B cell (primary cell): Measurements from ENCODE around the gene PDZRN4. TPM values are rescaled to one million over a fixed set of nuclear protein-coding genes. Genes with fewer than 3 reads are reported as not detected.

Experiments used
- ATAC-seq: fragments of 200-7000 bp; cut with Tn5 transposase; one replicate; pipeline ENCODE4 v1.10.0; 2021; ENCODE audit warnings: low read depth, mild to moderate bottlenecking, moderate number of reproducible peaks, moderate library complexity
- CTCF ChIA-PET: fragments of 350-600 bp; sonication (Branson Sonifier 250); formaldehyde crosslinking; loops from one replicate; lab custom pipeline; 2021; ENCODE audit warnings: antibody characterized with exemption, inconsistent platforms; lab: Charles Lee
- POLR2A ChIA-PET: fragments of 350-600 bp; sonication (Branson Sonifier 250); formaldehyde crosslinking; loops from one replicate; lab custom pipeline; 2021; ENCODE audit warnings: antibody characterized with exemption; lab: Charles Lee
- DNase-seq: peaks from one replicate; pipeline ENCODE4 v3.0.0; 2013
- H2AFZ ChIP-seq: 2 replicates; pipeline ENCODE4 v1.6.1; 2012; ENCODE audit warnings: mild to moderate bottlenecking, low read depth, low read length; ENCODE audit not compliant: insufficient read depth, poor library complexity, severe bottlenecking
- H3K27ac ChIP-seq, 2 donors: 1 replicate in 1 of 2; 2 replicates in 1 of 2; pipeline ENCODE4 v1.5.1; 2012 to 2013; ENCODE audit warnings: low read length in 2 of 2, mild to moderate bottlenecking in 2 of 2, moderate library complexity in 1 of 2
- H3K27me3 ChIP-seq, 4 experiments: fragments of 200-600 bp in 1 of 4; sonication (generic) in 1 of 4; replicated peaks in 1 of 4; 1 replicate in 2 of 4; 2 replicates in 2 of 4; pipeline versions ENCODE4 v1.6.1 to v1.7.0; 2013 to 2016; ENCODE audit warnings: low read length in 3 of 4, mild to moderate bottlenecking in 2 of 4, mixed read lengths in 1 of 4, moderate library complexity in 1 of 4; ENCODE audit not compliant: insufficient read depth in 4 of 4, control insufficient read depth in 3 of 4; ENCODE audit errors: control extremely low read depth in 1 of 4
- H3K36me3 ChIP-seq, 2 experiments: replicated peaks in 1 of 2; 1 replicate in 1 of 2; 2 replicates in 1 of 2; pipeline versions ENCODE4 v1.6.1 to v1.7.1; 2013; ENCODE audit warnings: low read length in 1 of 2; ENCODE audit not compliant: insufficient read depth in 2 of 2, control insufficient read depth in 1 of 2; ENCODE audit errors: control extremely low read depth in 1 of 2, extremely low read depth in 1 of 2
- H3K4me1 ChIP-seq, 2 donors: fragments of 200-600 bp in 1 of 2; sonication (generic) in 1 of 2; 1 replicate in 1 of 2; 2 replicates in 1 of 2; pipeline versions ENCODE4 v1.5.1 to v1.6.1; 2013 to 2017; ENCODE audit warnings: low read length in 2 of 2; ENCODE audit not compliant: control insufficient read depth in 2 of 2, insufficient read depth in 2 of 2
- H3K4me2 ChIP-seq: replicated peaks from 2 replicates; pipeline ENCODE3; 2012; ENCODE audit warnings: mild to moderate bottlenecking, low read depth, low read length; ENCODE audit not compliant: poor library complexity, severe bottlenecking
- H3K4me3 ChIP-seq, 5 experiments: fragments of 200-600 bp in 1 of 5; sonication (generic) in 1 of 5; 1 replicate in 3 of 5; 2 replicates in 2 of 5; pipeline versions ENCODE4 v1.5.1 to v1.7.0; 2011 to 2016; ENCODE audit warnings: low read length in 4 of 5, mild to moderate bottlenecking in 4 of 5, low read depth in 2 of 5, control low read depth in 1 of 5, moderate library complexity in 1 of 5; ENCODE audit not compliant: insufficient read depth in 1 of 5; ENCODE audit errors: control extremely low read depth in 1 of 5, extremely low read depth in 1 of 5
- H3K79me2 ChIP-seq: fragments of 200-600 bp; sonication (generic); one replicate; pipeline ENCODE4 v1.6.0; 2016; ENCODE audit warnings: low read length; ENCODE audit not compliant: control insufficient read depth, insufficient read depth
- H3K9ac ChIP-seq: fragments of 200-600 bp; sonication (generic); 2 replicates; pipeline ENCODE4 v1.6.1; 2017; ENCODE audit warnings: mild to moderate bottlenecking, low read length, moderate library complexity
- H3K9me3 ChIP-seq, 3 donors: one replicate each; pipeline versions ENCODE4 v1.6.1 to v1.7.1; 2013; ENCODE audit warnings: low read length in 2 of 3; ENCODE audit not compliant: control insufficient read depth in 2 of 3, insufficient read depth in 1 of 3; ENCODE audit errors: control extremely low read depth in 1 of 3
- H4K20me1 ChIP-seq: 2 replicates; pipeline ENCODE4 v1.6.0; 2012; ENCODE audit warnings: mild to moderate bottlenecking, low read length; ENCODE audit not compliant: insufficient read depth, control insufficient read depth, poor library complexity, severe bottlenecking
- H3K27ac Mint-ChIP-seq: one replicate; pipeline ENCODE4 v1.8.0; 2021; ENCODE audit warnings: mixed read lengths
- H3K27me3 Mint-ChIP-seq: one replicate; pipeline ENCODE4 v1.8.0; 2021; ENCODE audit warnings: mixed read lengths
- H3K4me1 Mint-ChIP-seq: one replicate; pipeline ENCODE4 v1.8.0; 2021; ENCODE audit warnings: mixed read lengths
- H3K4me3 Mint-ChIP-seq: one replicate; pipeline ENCODE4 v1.8.0; 2021; ENCODE audit warnings: mixed read lengths
- H3K9me3 Mint-ChIP-seq: one replicate; pipeline ENCODE4 v1.8.0; 2022; ENCODE audit warnings: mixed read lengths; ENCODE audit not compliant: insufficient read depth
- EZH2 ChIP-seq: IDR thresholded peaks from 2 replicates; pipeline ENCODE4 v1.6.1; 2012; ENCODE audit warnings: borderline replicate concordance, low read depth, mild to moderate bottlenecking, moderate library complexity, low read length; ENCODE audit not compliant: insufficient read depth, poor library complexity, severe bottlenecking
- WGBS: methylation state at CpG from one replicate; pipeline ENCODE4 v1.1.5; 2013; ENCODE audit warnings: missing lambda C conversion rate; ENCODE audit not compliant: insufficient coverage; 5-methylcytosine and 5-hydroxymethylcytosine counted together
- intact Hi-C: fragments of 100-400 bp; cut with micrococcal nuclease; formaldehyde crosslinking; loops from one replicate; pipeline ENCODE4 v1.10.0; 2022
- polyA plus RNA-seq: library from polyadenylated mRNA; depleted of rRNA; stranded (reverse); fragments of >200 nt; gene quantifications from 2 replicates; pipeline ENCODE4 v1.2.3, GENCODE V29; 2012
- total RNA-seq, 2 donors: library from RNA; stranded (reverse); fragments of 120-200 nt in 1 of 2; gene quantifications; 1 replicate in 1 of 2; 2 replicates in 1 of 2; pipeline versions ENCODE4 v1.2.3 to v1.2.4, GENCODE V29; 2013 to 2022
- TF ChIP-seq, protein P1 (sequence below): fragments of 200-600 bp; IDR thresholded peaks from one replicate; pipeline ENCODE4 v1.8.0; 2022; ENCODE audit warnings: antibody characterized with exemption, mild to moderate bottlenecking

PDZRN4 gene
- total and polyA plus RNA-seq, 2 donors (not counting 1 experiment from before 2014, with no cell fraction given), result not detected

DNA sequence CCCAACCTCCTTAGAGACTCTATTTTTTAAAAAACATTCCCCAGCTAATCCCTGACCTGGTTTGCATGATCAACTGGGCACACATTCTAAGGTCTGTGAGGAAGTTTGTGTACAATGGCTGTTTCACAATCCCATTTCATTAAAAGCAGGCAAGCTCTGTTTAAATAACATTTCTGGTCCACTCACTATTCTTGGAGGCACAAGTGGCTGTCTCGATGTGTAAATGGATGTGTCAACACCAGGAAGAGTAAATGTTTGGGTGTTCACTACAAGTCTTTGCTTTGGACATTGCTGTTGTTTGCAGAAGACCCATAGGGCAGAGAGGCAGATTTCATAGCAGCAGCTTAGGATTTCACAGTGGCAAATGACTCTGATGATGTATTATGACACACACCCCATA lies 98.3 kb downstream of the PDZRN4 start:
- Histone ChIP-seq H3K27me3 (no peaks in the 10 kb centered on the region), H4K20me1 (no peaks in the 10 kb centered on the region), H3K27ac (no peak overlapping the region), H3K4me2 (no peak overlapping the region), H3K36me3 (no peaks in the 10 kb centered on the region), H3K4me1 (no peaks in the 10 kb centered on the region), H3K4me3 (no peak overlapping the region), H3K9me3 (no peaks in the 10 kb centered on the region), H2AFZ (no peak overlapping the region), H3K9ac (no peak overlapping the region), H3K79me2 (no peaks in the 10 kb centered on the region)
- Mint-ChIP-seq H3K27me3 (peaks cover 3% of the 10 kb centered on the region), H3K9me3 (no peaks in the 10 kb centered on the region), H3K27ac (no peak overlapping the region), H3K4me3 (no peak overlapping the region), H3K4me1 (no peaks in the 10 kb centered on the region)
- DNase-seq (no peak), ATAC-seq (no peak)
- WGBS, result 83% methylated on average over 1 of the region's 1 CpG
- CTCF ChIA-PET, result interaction anchor here (1.1 kb wide), 1 partner anchor 12 kb away, joined by 3 read pairs; no protein-coding TSS in a partner anchor
- no peak for TF ChIP-seq EZH2
- TF ChIP-seq, protein P1, sequence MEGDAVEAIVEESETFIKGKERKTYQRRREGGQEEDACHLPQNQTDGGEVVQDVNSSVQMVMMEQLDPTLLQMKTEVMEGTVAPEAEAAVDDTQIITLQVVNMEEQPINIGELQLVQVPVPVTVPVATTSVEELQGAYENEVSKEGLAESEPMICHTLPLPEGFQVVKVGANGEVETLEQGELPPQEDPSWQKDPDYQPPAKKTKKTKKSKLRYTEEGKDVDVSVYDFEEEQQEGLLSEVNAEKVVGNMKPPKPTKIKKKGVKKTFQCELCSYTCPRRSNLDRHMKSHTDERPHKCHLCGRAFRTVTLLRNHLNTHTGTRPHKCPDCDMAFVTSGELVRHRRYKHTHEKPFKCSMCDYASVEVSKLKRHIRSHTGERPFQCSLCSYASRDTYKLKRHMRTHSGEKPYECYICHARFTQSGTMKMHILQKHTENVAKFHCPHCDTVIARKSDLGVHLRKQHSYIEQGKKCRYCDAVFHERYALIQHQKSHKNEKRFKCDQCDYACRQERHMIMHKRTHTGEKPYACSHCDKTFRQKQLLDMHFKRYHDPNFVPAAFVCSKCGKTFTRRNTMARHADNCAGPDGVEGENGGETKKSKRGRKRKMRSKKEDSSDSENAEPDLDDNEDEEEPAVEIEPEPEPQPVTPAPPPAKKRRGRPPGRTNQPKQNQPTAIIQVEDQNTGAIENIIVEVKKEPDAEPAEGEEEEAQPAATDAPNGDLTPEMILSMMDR, result no peak
- intact Hi-C loops, result no loop called here
- POLR2A ChIA-PET, result no interaction called here

DNA sequence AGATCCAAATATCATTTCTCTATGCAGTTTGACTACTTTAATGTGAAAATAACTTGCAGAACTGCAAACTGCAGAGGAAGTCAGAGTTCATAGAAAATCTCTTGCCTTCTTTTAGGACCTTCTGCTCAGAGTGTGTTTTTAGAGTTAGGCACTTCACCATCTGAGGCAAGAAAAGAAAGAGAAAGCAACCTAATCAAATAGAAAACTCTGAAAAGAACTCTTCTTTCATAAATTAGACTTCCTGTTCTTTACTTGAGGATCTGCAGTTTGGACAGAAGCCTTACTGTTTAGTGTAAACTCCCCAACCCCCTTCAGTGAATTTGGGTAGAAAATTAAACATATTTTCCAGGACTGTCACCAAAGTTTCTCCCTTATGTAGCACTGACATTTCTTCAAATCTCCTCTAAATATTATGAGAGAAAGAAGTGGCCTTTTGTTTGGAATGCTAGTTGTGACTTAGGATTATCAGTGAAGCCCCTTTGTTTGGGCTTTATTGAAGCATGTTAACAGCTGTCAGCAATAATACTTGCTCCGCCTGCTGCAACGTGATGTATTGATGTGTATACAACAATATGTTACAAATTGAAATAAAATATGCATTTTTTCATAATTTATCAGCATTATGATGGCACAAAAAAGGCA lies 99.5 kb downstream of the PDZRN4 start:
- no CpG with 5 or more reads among the region's 2 CpGs for WGBS
- H3K9me3 ChIP-seq, result no peaks in the 10 kb centered on the region
- Mint-ChIP-seq H3K4me3 (no peak overlapping the region), H3K27me3 (peaks cover 3% of the 10 kb centered on the region), H3K9me3 (no peaks in the 10 kb centered on the region), H3K4me1 (no peaks in the 10 kb centered on the region), H3K27ac (no peak overlapping the region)
- no peak for TF ChIP-seq EZH2
- TF ChIP-seq, protein P1, result no peak
- no peaks in the 10 kb centered on the region for H3K4me1 ChIP-seq
- no peaks in the 10 kb centered on the region for H3K36me3 ChIP-seq
- ChIA-PET CTCF (no interaction called here), POLR2A (no interaction called here)
- no peak overlapping the region for H3K4me2 ChIP-seq
- H3K79me2 ChIP-seq, result no peaks in the 10 kb centered on the region
- no peak overlapping the region for H3K4me3 ChIP-seq
- intact Hi-C loops, result no loop called here
- no peaks in the 10 kb centered on the region for H4K20me1 ChIP-seq
- ATAC-seq (no peak), DNase-seq (no peak)
- H3K27ac ChIP-seq, result no peak overlapping the region
- no peaks in the 10 kb centered on the region for H3K27me3 ChIP-seq
- H3K9ac ChIP-seq, result no peak overlapping the region
- no peak overlapping the region for H2AFZ ChIP-seq
